Smooth muscle cell (in vitro differentiated cells): ENCODE results near the gene SLC2A4. TPM values are rescaled to one million over a fixed set of nuclear protein-coding genes. Genes with fewer than 3 reads are reported as not detected.

ENCODE experiments used
- DNase-seq: peaks from one replicate; lab custom pipeline; 2025; ENCODE audit not compliant: unreplicated experiment; lab: John Stamatoyannopoulos, UW
- H2AFZ ChIP-seq: fragments of 200-600 bp; sonication (generic); 2 replicates; pipeline ENCODE4 v1.6.0; 2016; ENCODE audit warnings: antibody characterized with exemption, low read depth, mild to moderate bottlenecking
- H3F3A ChIP-seq: fragments of 200-600 bp; sonication (generic); 2 replicates; pipeline ENCODE4 v1.6.0; 2017; ENCODE audit warnings: antibody characterized with exemption, low read depth
- H3K27ac ChIP-seq: fragments of 200-600 bp; sonication (generic); 2 replicates; pipeline ENCODE4 v1.5.1; 2016; ENCODE audit warnings: low read depth, mild to moderate bottlenecking
- H3K27me3 ChIP-seq: fragments of 200-600 bp; sonication (generic); 2 replicates; pipeline ENCODE4 v1.6.1; 2016; ENCODE audit warnings: low read depth, mild to moderate bottlenecking
- H3K36me3 ChIP-seq: fragments of 200-600 bp; sonication (generic); 2 replicates; pipeline ENCODE4 v1.5.1; 2016; ENCODE audit warnings: low read depth
- H3K4me1 ChIP-seq: fragments of 200-600 bp; sonication (generic); 2 replicates; pipeline ENCODE4 v1.5.1; 2016; ENCODE audit warnings: low read depth
- H3K4me2 ChIP-seq: fragments of 200-600 bp; sonication (generic); 2 replicates; pipeline ENCODE4 v1.6.0; 2016; ENCODE audit warnings: mild to moderate bottlenecking
- H3K4me3 ChIP-seq: fragments of 200-600 bp; sonication (generic); 2 replicates; pipeline ENCODE4 v1.5.1; 2016; ENCODE audit warnings: mild to moderate bottlenecking
- H3K79me2 ChIP-seq: fragments of 200-600 bp; sonication (generic); 2 replicates; pipeline ENCODE4 v1.6.0; 2016; ENCODE audit warnings: low read depth, mild to moderate bottlenecking
- H3K9ac ChIP-seq: fragments of 200-600 bp; sonication (generic); 2 replicates; pipeline ENCODE4 v1.6.0; 2016; ENCODE audit warnings: low read depth
- H3K9me3 ChIP-seq: fragments of 200-600 bp; sonication (generic); replicated peaks from 2 replicates; pipeline ENCODE4 v1.5.1; 2016; ENCODE audit warnings: low read depth
- H4K20me1 ChIP-seq: fragments of 200-600 bp; sonication (generic); 2 replicates; pipeline ENCODE4 v1.6.0; 2016; ENCODE audit warnings: low read depth
- CTCF ChIP-seq: fragments of 200-600 bp; sonication (generic); IDR thresholded peaks from 2 replicates; pipeline ENCODE4 v1.5.1; 2017; ENCODE audit warnings: borderline replicate concordance, mild to moderate bottlenecking, antibody characterized with exemption; ENCODE audit not compliant: insufficient read depth, poor library complexity, severe bottlenecking
- WGBS: methylation state at CpG from one replicate; pipeline ENCODE4 v1.1.7; 2016; ENCODE audit warnings: low lambda C conversion rate; 5-methylcytosine and 5-hydroxymethylcytosine counted together
- polyA plus RNA-seq: library from polyadenylated mRNA; unstranded; fragments of >200 nt; fragmentation: Nextera tagmentation; extraction: Ambion mirVana; gene quantifications from 2 replicates; pipeline ENCODE4 v1.2.1, GENCODE V29; 2016
- total RNA-seq: library from RNA; depleted of rRNA; stranded (reverse); fragments of >200 nt; gene quantifications from 2 replicates; pipeline ENCODE4 v1.2.3, GENCODE V29; 2014

Gene SLC2A4
- total and polyA plus RNA-seq, 2 experiments from 2014 or later = not detected

- Histone ChIP-seq H3F3A (peaks cover 15% of the 10 kb centered on the region), H2AFZ (no peak overlapping the region), H3K9ac (peak overlapping the region; percentile 54), H3K4me3 (peak overlapping the region; percentile 59), H3K79me2 (no peaks in the 10 kb centered on the region), H4K20me1 (no peaks in the 10 kb centered on the region), H3K36me3 (no peaks in the 10 kb centered on the region), H3K4me1 (peaks cover 5% of the 10 kb centered on the region), H3K9me3 (no peaks in the 10 kb centered on the region), H3K27ac (peak overlapping the region; percentile 63), H3K4me2 (peak overlapping the region; percentile 87), H3K27me3 (peaks cover 31% of the 10 kb centered on the region)
- DNase-seq = no peak
- WGBS = 9% methylated on average over 41 of the region's 54 CpGs
- no peak for TF ChIP-seq CTCF
Measured at GRCh38 chr17:7260651-7261378, 20.7 kb upstream of the SLC2A4 start.

- Histone ChIP-seq H3K4me1 (peaks cover 5% of the 10 kb centered on the region), H3K36me3 (no peaks in the 10 kb centered on the region), H3F3A (peaks cover 15% of the 10 kb centered on the region), H3K4me2 (peak overlapping the region; percentile 87), H3K27me3 (peaks cover 31% of the 10 kb centered on the region), H3K9me3 (no peaks in the 10 kb centered on the region), H2AFZ (no peak overlapping the region), H4K20me1 (no peaks in the 10 kb centered on the region), H3K27ac (peak overlapping the region; percentile 63), H3K4me3 (peak overlapping the region; percentile 59), H3K79me2 (no peaks in the 10 kb centered on the region), H3K9ac (peak overlapping the region; percentile 54)
- DNase-seq = no peak
- no peak for TF ChIP-seq CTCF
- WGBS = 4% methylated on average over 55 of the region's 71 CpGs
Measured at GRCh38 chr17:7261379-7262191, 19.9 kb upstream of the SLC2A4 start.

- H3K9me3 ChIP-seq = no peaks in the 10 kb centered on the region
- H3K36me3 ChIP-seq = no peaks in the 10 kb centered on the region
- peaks cover 31% of the 10 kb centered on the region for H3K27me3 ChIP-seq
- no peaks in the 10 kb centered on the region for H4K20me1 ChIP-seq
- no peak for DNase-seq
- peak within 1 kb of the TSS; percentile 87 for H3K4me2 ChIP-seq
- 6% methylated on average over 42 of the region's 64 CpGs for WGBS
- TF ChIP-seq CTCF = no peak
- peak within 1 kb of the TSS; percentile 63 for H3K27ac ChIP-seq
- peak within 1 kb of the TSS; percentile 59 for H3K4me3 ChIP-seq
- H3F3A ChIP-seq = peaks cover 15% of the 10 kb centered on the region
- peaks cover 5% of the 10 kb centered on the region for H3K4me1 ChIP-seq
- H3K9ac ChIP-seq = peak within 1 kb of the TSS; percentile 54
- H3K79me2 ChIP-seq = no peaks in the 10 kb centered on the region
- H2AFZ ChIP-seq = no peak within 1 kb of the TSS
Measured at GRCh38 chr17:7262192-7262934, 19.2 kb upstream of the SLC2A4 start, which contains the start of gene CLDN7. CLDN7 (minus strand) TSS chr17:7262478; CDS start chr17:7262043, 435 bp downstream.
